H9 (cell line): Measurements from ENCODE around the gene KANSL1. TPM values are rescaled to one million over a fixed set of nuclear protein-coding genes. Genes with fewer than 3 reads are reported as not detected.

ENCODE experiments used
- DNase-seq: peaks from one replicate; pipeline ENCODE4 v3.0.0-alpha.2; 2017
- H2AFZ ChIP-seq: one replicate; pipeline ENCODE4 v1.6.1; 2013; ENCODE audit warnings: mild to moderate bottlenecking, low read length, control low read depth, moderate library complexity
- H2AK5ac ChIP-seq: 2 replicates; pipeline ENCODE4 v1.6.1; 2013; ENCODE audit warnings: low read length, control low read depth, mixed read lengths; ENCODE audit not compliant: insufficient read length
- H2BK120ac ChIP-seq: one replicate; pipeline ENCODE4 v1.6.1; 2013; ENCODE audit warnings: low read depth, mild to moderate bottlenecking, low read length, control low read depth, inconsistent platforms; ENCODE audit not compliant: poor library complexity, severe bottlenecking
- H2BK12ac ChIP-seq: 2 replicates; pipeline ENCODE4 v1.6.1; 2013; ENCODE audit warnings: low read length, control low read depth, mixed read lengths, low read depth; ENCODE audit not compliant: insufficient read length
- H2BK15ac ChIP-seq: 2 replicates; pipeline ENCODE4 v1.6.1; 2013; ENCODE audit warnings: low read depth, low read length, control low read depth
- H2BK20ac ChIP-seq: one replicate; pipeline ENCODE4 v1.6.1; 2013; ENCODE audit warnings: low read depth, mild to moderate bottlenecking, low read length, control low read depth, inconsistent platforms; ENCODE audit not compliant: poor library complexity, severe bottlenecking
- H2BK5ac ChIP-seq: 2 replicates; pipeline ENCODE4 v1.6.1; 2013; ENCODE audit warnings: low read length, control low read depth, mixed read lengths; ENCODE audit not compliant: insufficient read length
- H3K14ac ChIP-seq: 2 replicates; pipeline ENCODE4 v1.6.1; 2013; ENCODE audit warnings: low read length, control low read depth; ENCODE audit not compliant: insufficient read depth
- H3K18ac ChIP-seq: 2 replicates; pipeline ENCODE4 v1.6.1; 2013; ENCODE audit warnings: low read depth, mild to moderate bottlenecking, mixed read lengths, low read length, control low read depth; ENCODE audit not compliant: insufficient read length
- H3K23ac ChIP-seq: 2 replicates; pipeline ENCODE4 v1.6.1; 2013; ENCODE audit warnings: low read length, control low read depth, mixed read lengths, low read depth; ENCODE audit not compliant: insufficient read length
- H3K23me2 ChIP-seq: 2 replicates; pipeline ENCODE4 v1.6.1; 2013; ENCODE audit warnings: low read depth, mild to moderate bottlenecking, mixed read lengths, low read length, control low read depth; ENCODE audit not compliant: insufficient read length, poor library complexity, severe bottlenecking
- H3K27ac ChIP-seq: 2 replicates; pipeline ENCODE4 v1.5.1; 2013; ENCODE audit warnings: low read length, control low read depth, mixed read lengths, low read depth; ENCODE audit not compliant: insufficient read length
- H3K27me3 ChIP-seq: 2 replicates; pipeline ENCODE4 v1.6.1; 2013; ENCODE audit warnings: low read length, control low read depth, inconsistent platforms; ENCODE audit not compliant: insufficient read depth
- H3K4ac ChIP-seq: 2 replicates; pipeline ENCODE4 v1.6.1; 2013; ENCODE audit warnings: low read depth, mild to moderate bottlenecking, control low read depth, inconsistent platforms, low read length, moderate library complexity
- H3K4me1 ChIP-seq: 2 replicates; pipeline ENCODE4 v1.6.1; 2013; ENCODE audit warnings: low read length, control low read depth, inconsistent platforms; ENCODE audit not compliant: insufficient read depth
- H3K4me2 ChIP-seq: 2 replicates; pipeline ENCODE4 v1.6.1; 2013; ENCODE audit warnings: low read length, control low read depth, mixed read lengths; ENCODE audit not compliant: insufficient read length, insufficient read depth
- H3K56ac ChIP-seq: 2 replicates; pipeline ENCODE4 v1.6.1; 2013; ENCODE audit warnings: low read depth, mild to moderate bottlenecking, mixed read lengths, low read length, control low read depth; ENCODE audit not compliant: insufficient read length
- H3K79me1 ChIP-seq: 2 replicates; pipeline ENCODE4 v1.6.1; 2013; ENCODE audit warnings: low read depth, mild to moderate bottlenecking, moderate library complexity, low read length, control low read depth, inconsistent platforms; ENCODE audit not compliant: insufficient read depth, poor library complexity, severe bottlenecking
- H3K79me2 ChIP-seq: 2 replicates; pipeline ENCODE4 v1.6.1; 2013; ENCODE audit warnings: low read length, control low read depth, inconsistent platforms; ENCODE audit not compliant: insufficient read depth
- H3K9ac ChIP-seq: 2 replicates; pipeline ENCODE4 v1.6.1; 2013; ENCODE audit warnings: low read length, control low read depth, mixed read lengths; ENCODE audit not compliant: insufficient read length; ENCODE audit errors: extremely low read depth
- H3K9me3 ChIP-seq: one replicate; pipeline ENCODE4 v1.6.1; 2013; ENCODE audit warnings: low read depth, low read length, inconsistent platforms; ENCODE audit not compliant: control insufficient read depth
- H3T11ph ChIP-seq: one replicate; pipeline ENCODE4 v1.6.1; 2013; ENCODE audit warnings: mild to moderate bottlenecking, low read length, control low read depth, inconsistent platforms
- H4K20me1 ChIP-seq: one replicate; pipeline ENCODE4 v1.6.1; 2013; ENCODE audit not compliant: control insufficient read depth, insufficient read length, insufficient read depth
- H4K5ac ChIP-seq: 2 replicates; pipeline ENCODE4 v1.6.1; 2013; ENCODE audit warnings: low read depth, mild to moderate bottlenecking, mixed read lengths, low read length, control low read depth; ENCODE audit not compliant: insufficient read length
- H4K8ac ChIP-seq: replicated peaks from 2 replicates; pipeline ENCODE4 v1.6.1; 2013; ENCODE audit warnings: low read length, control low read depth, mixed read lengths, low read depth; ENCODE audit not compliant: insufficient read length
- H4K91ac ChIP-seq: 2 replicates; pipeline ENCODE4 v1.6.1; 2013; ENCODE audit warnings: low read depth, mild to moderate bottlenecking, moderate library complexity, mixed read lengths, low read length, control low read depth; ENCODE audit not compliant: insufficient read length
- H3K27ac Mint-ChIP-seq, 3 experiments: 2 replicates in 2 of 3; 3 replicates in 1 of 3; pipeline ENCODE4 v1.8.0; 2020 to 2021; ENCODE audit warnings: mixed read lengths in 3 of 3, mild to moderate bottlenecking in 1 of 3, moderate library complexity in 1 of 3
- H3K27me3 Mint-ChIP-seq: 2 replicates; pipeline ENCODE4 v1.8.0; 2021; ENCODE audit warnings: low read depth, mild to moderate bottlenecking, moderate library complexity, mixed read lengths
- H3K36me3 Mint-ChIP-seq, 3 experiments: 2 replicates in 2 of 3; 3 replicates in 1 of 3; pipeline ENCODE4 v1.8.0; 2020 to 2021; ENCODE audit warnings: low read depth in 3 of 3, mixed read lengths in 3 of 3; ENCODE audit not compliant: insufficient read depth in 1 of 3
- H3K4me1 Mint-ChIP-seq, 2 experiments: 2 replicates each; pipeline ENCODE4 v1.8.0; 2020; ENCODE audit warnings: mixed read lengths in 2 of 2
- H3K4me3 Mint-ChIP-seq, 2 experiments: 2 replicates in 1 of 2; 3 replicates in 1 of 2; pipeline ENCODE4 v1.8.0; 2020 to 2021; ENCODE audit warnings: mild to moderate bottlenecking in 2 of 2, mixed read lengths in 2 of 2, moderate library complexity in 1 of 2
- H3K9me3 Mint-ChIP-seq, 2 experiments: 2 replicates in 1 of 2; 3 replicates in 1 of 2; pipeline ENCODE4 v1.8.0; 2020; ENCODE audit warnings: mild to moderate bottlenecking in 2 of 2, mixed read lengths in 2 of 2, moderate library complexity in 1 of 2
- WGBS: extraction: QIAGEN DNeasy Blood & Tissue Kit; methylation state at CpG from one replicate; pipeline ENCODE4 v1.1.7; 2013; ENCODE audit warnings: missing lambda C conversion rate, low lambda C conversion rate, mixed read lengths; ENCODE audit not compliant: insufficient read length; ENCODE audit errors: extremely low coverage; 5-methylcytosine and 5-hydroxymethylcytosine counted together
- total RNA-seq: library from RNA; stranded (reverse); gene quantifications from 2 replicates; pipeline ENCODE4 v1.2.1, GENCODE V29; 2021
- TF ChIP-seq, protein P1 (sequence below): fragments of 200-600 bp; sonication (generic); conservative IDR thresholded peaks from 3 replicates; pipeline ENCODE4 v1.8.0; 2021; ENCODE audit warnings: antibody characterized with exemption, mild to moderate bottlenecking

KANSL1 gene
- total RNA-seq, 1 experiment from 2014 or later, result 114 TPM

DNA sequence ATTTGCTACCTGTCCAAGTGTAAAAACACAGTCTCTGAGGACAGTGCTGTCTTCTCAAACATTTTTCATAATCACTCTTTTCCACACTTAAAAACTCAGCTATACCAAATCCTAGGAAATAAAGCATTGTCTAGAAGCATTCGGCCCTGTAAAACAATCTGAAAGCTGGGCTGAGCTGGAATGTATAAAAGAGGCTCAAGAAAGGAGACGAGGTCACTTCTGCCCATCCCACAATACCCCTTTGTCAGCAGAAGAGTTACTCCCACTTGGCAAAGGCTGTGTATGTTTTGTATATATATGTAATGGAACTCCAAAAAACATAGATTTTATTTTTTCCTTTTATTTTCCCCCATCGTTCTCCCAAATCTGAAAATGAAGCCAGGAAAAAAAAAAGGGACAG is 150.3 kb downstream of the KANSL1 start:
- H3K23ac ChIP-seq, result no peak overlapping the region
- H3K79me2 ChIP-seq, result no peaks in the 10 kb centered on the region
- peaks cover 13 to 18% of the 10 kb centered on the region in 2 experiments for H3K4me1 Mint-ChIP-seq
- H3K56ac ChIP-seq, result no peak overlapping the region
- no peak overlapping the region for H3K27ac ChIP-seq
- H3K4ac ChIP-seq, result no peak overlapping the region
- no peak overlapping the region for H2BK5ac ChIP-seq
- H2BK120ac ChIP-seq, result no peak overlapping the region
- no peak overlapping the region for H3K18ac ChIP-seq
- no peak overlapping the region for H2BK15ac ChIP-seq
- no peaks in the 10 kb centered on the region for H3K4me1 ChIP-seq
- no peak overlapping the region for H4K91ac ChIP-seq
- H3T11ph ChIP-seq, result no peak overlapping the region
- H4K5ac ChIP-seq, result no peak overlapping the region
- H3K27me3 Mint-ChIP-seq, result peaks cover 1% of the 10 kb centered on the region; the same call in 1 of the 2 replicates
- no peak overlapping the region for H4K8ac ChIP-seq
- no peak overlapping the region for H2BK12ac ChIP-seq
- no peaks in the 10 kb centered on the region for H3K23me2 ChIP-seq
- H3K79me1 ChIP-seq, result no peaks in the 10 kb centered on the region
- peaks cover 29 to 81% (median 81%) of the 10 kb centered on the region in 3 experiments; a peak in 6 of 7 replicates for H3K36me3 Mint-ChIP-seq
- H3K9me3 ChIP-seq, result no peaks in the 10 kb centered on the region
- TF ChIP-seq, protein P1, sequence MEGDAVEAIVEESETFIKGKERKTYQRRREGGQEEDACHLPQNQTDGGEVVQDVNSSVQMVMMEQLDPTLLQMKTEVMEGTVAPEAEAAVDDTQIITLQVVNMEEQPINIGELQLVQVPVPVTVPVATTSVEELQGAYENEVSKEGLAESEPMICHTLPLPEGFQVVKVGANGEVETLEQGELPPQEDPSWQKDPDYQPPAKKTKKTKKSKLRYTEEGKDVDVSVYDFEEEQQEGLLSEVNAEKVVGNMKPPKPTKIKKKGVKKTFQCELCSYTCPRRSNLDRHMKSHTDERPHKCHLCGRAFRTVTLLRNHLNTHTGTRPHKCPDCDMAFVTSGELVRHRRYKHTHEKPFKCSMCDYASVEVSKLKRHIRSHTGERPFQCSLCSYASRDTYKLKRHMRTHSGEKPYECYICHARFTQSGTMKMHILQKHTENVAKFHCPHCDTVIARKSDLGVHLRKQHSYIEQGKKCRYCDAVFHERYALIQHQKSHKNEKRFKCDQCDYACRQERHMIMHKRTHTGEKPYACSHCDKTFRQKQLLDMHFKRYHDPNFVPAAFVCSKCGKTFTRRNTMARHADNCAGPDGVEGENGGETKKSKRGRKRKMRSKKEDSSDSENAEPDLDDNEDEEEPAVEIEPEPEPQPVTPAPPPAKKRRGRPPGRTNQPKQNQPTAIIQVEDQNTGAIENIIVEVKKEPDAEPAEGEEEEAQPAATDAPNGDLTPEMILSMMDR, result no peak
- no peak overlapping the region for H3K14ac ChIP-seq
- H3K27me3 ChIP-seq, result no peaks in the 10 kb centered on the region
- WGBS, result no CpG with 5 or more reads among the region's 3 CpGs
- no peak overlapping the region for H3K4me3 Mint-ChIP-seq
- H3K9ac ChIP-seq, result no peak overlapping the region
- H3K27ac Mint-ChIP-seq, result peak overlapping the region in 2 of 3 experiments; percentile 2 to 89; a peak in 1 of 7 replicates
- no peak overlapping the region for H2BK20ac ChIP-seq
- no peak overlapping the region for H3K4me2 ChIP-seq
- no peak overlapping the region for H2AK5ac ChIP-seq
- DNase-seq, result no peak
- no peaks in the 10 kb centered on the region for H4K20me1 ChIP-seq
- no peaks in the 10 kb centered on the region for H3K9me3 Mint-ChIP-seq
- no peak overlapping the region for H2AFZ ChIP-seq
